ENCODE measurements around the gene ONECUT3.

The ONECUT3 gene

GRCh38 chr19:1823539-1824251 is 70.4 kb downstream of the ONECUT3 start:
- no peak for TF ChIP-seq ZNF274 (IDR thresholded peaks at IDR 0.05; ENCODE audit: low read depth, low read length)
- no peak overlapping the region for H3K4me3 ChIP-seq (ENCODE audit: low read length)

- TF ChIP-seq ZNF274 (IDR thresholded peaks at IDR 0.05; ENCODE audit: low read depth, low read length): no peak
- H3K4me3 ChIP-seq (ENCODE audit: low read length): no peak overlapping the region
Measured at GRCh38 chr19:1824252-1824622, 70.9 kb downstream of the ONECUT3 start.

GRCh38 chr19:1825909-1826556 is 72.7 kb downstream of the ONECUT3 start:
- no peak for TF ChIP-seq ZNF274 (IDR thresholded peaks at IDR 0.05; ENCODE audit: low read depth, low read length)
- no peak overlapping the region for H3K4me3 ChIP-seq (ENCODE audit: low read length)

GRCh38 chr19:1826557-1827521 is 73.5 kb downstream of the ONECUT3 start:
- no peak for TF ChIP-seq ZNF274 (IDR thresholded peaks at IDR 0.05; ENCODE audit: low read depth, low read length)
- no peak overlapping the region for H3K4me3 ChIP-seq (ENCODE audit: low read length)

GRCh38 chr19:1827566-1828278 is 74.4 kb downstream of the ONECUT3 start:
- H3K4me3 ChIP-seq (ENCODE audit: low read length): no peak overlapping the region
- TF ChIP-seq ZNF274 (IDR thresholded peaks at IDR 0.05; ENCODE audit: low read depth, low read length): no peak

- H3K4me3 ChIP-seq (ENCODE audit: low read length): no peak overlapping the region
- TF ChIP-seq ZNF274 (IDR thresholded peaks at IDR 0.05; ENCODE audit: low read depth, low read length): no peak
Measured at GRCh38 chr19:1828279-1829238, 75.3 kb downstream of the ONECUT3 start.

- no peak for TF ChIP-seq ZNF274 (IDR thresholded peaks at IDR 0.05; ENCODE audit: low read depth, low read length)
- no peak overlapping the region for H3K4me3 ChIP-seq (ENCODE audit: low read length)
Measured at GRCh38 chr19:1829958-1830357, 76.7 kb downstream of the ONECUT3 start.

GRCh38 chr19:1830568-1830967 is 77.3 kb downstream of the ONECUT3 start:
- H3K4me3 ChIP-seq (ENCODE audit: low read length): no peak overlapping the region
- no peak for TF ChIP-seq ZNF274 (IDR thresholded peaks at IDR 0.05; ENCODE audit: low read depth, low read length)

All from GM08714 (cell line).